HG03342 (cell line): Measurements from ENCODE around the gene GSX1.

ENCODE experiments used
- ATAC-seq: cut with Tn5 transposase; IDR thresholded peaks from one replicate; pipeline ENCODE4 v1.9.1; 2021; ENCODE audit warnings: mild to moderate bottlenecking, moderate library complexity; ENCODE audit not compliant: unreplicated experiment

GSX1 gene

DNA sequence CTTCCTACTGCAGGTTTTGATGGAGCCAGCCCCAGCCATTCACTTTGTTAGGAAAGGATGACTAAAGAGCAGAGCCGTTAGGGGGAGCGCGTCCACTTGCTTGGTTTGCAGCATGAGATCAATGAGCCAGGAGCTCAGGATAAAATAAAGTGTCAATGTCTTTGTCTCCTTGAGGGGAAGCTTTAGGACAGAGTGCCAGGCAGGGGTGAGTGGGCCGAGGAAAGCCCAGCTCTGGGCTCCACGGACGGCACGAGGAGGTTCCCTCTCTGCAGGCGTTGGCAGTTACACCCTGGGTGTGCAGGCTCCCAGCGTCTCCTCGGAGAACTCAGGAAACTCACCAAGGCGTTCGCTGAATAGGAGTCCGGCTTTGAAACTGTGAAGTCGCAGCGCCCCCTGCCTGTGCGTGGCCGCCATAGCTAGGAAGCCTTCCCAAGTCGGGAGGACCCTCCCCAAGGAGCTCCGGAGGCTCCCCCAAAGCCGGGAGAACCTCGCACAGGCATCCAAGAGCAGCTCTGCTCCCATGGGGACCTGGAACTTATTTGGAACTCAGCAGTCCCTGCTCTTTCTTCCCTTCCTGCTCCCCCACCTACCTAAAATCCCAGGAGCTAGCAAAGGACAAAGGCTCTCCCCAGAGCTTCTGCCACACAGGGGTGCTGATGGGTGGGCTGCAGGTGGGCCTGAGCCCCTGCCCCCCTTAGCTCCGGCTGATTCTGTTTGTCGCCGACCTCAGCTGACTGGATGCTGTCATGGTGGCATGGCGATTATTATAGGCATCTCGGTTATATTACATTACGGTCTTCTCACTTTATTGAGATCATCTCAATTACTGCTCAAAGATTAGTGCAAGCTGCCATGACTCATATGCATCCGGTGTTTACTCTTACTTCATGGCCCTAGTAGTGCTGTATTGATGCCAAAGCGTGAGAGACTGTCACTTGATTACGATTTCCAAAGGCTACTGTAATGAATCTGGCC is 34.4 kb downstream of the GSX1 start:
- no peak for ATAC-seq

DNA sequence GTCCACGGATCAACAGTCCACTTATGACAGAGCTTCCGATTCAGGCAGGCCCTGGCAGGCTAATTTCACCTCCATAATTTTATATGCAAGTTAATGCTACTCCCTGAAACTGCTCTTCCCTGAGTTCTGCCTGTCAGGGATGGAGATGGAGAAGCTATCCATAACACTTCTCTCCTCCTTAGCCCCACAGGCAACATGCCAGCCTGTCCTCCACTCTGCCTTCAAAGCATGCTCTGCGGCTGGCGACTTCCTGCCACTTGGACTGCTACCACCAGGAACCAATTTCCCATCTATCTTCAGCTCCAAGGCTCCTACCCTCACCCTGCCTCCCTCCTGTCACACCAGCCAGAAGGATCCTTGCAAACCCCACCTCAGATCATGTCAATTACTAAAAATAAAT is 35.4 kb downstream of the GSX1 start:
- no peak for ATAC-seq

DNA sequence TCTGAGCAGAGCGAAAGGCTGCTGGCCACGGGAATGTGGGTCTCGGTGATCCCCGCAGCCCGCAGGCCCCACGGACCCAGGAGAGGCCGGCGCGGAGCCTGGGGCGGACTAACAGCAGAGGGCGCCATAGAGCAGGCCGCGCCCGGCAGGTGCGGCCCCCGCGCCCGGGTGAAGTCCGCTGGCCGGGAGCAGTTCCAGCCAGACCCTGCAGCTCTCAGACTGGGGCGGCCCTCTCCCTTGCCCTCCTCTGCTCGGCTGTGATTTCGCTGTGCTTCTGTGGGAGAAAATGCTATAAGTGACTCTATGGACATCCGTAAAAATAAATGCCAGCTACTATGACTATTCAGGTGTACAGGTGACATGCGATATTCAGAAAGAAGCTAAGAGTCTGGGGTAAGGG is 37.7 kb downstream of the GSX1 start:
- ATAC-seq, result no peak

DNA sequence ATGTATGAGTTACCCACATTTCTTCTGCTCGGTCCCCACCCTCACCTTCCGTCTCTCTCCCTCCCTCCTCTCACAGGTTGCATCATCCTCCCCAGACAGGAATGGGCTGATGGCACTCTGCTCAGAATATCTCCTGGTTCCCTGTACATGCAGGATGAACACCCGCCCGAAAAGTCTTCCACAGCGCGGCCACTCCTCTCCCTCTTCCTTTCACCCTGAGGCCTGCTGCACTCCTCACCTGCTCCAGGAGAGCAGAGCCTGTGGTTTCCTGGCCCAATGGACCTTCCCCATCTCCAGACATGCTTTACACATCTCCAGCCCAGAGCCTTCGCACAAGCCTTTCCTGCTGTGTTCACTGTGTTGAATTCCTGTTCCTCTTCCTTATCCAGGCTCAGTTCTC is 40.9 kb downstream of the GSX1 start:
- ATAC-seq, result no peak

GRCh38 chr13:27834095-27834494 is 41.8 kb downstream of the GSX1 start:
- no peak for ATAC-seq

DNA sequence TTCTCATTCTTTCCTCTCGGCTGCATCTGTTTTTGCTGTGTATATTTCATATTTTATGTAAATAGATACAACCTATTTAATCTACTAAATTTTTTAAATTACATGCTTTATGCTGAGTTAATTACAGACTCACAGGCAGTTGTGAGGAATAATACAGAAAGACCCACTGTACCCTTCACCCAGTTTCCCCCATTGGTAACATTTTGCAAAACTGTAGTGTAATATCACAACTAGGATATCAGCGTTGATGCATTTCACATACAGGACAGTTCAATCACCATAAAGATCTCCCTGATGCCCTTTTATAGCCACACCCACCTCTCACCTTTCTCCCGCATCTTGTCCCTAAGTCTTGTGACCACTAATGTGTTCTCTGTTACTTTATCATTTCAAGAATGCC is 43.5 kb downstream of the GSX1 start:
- ATAC-seq, result no peak

DNA sequence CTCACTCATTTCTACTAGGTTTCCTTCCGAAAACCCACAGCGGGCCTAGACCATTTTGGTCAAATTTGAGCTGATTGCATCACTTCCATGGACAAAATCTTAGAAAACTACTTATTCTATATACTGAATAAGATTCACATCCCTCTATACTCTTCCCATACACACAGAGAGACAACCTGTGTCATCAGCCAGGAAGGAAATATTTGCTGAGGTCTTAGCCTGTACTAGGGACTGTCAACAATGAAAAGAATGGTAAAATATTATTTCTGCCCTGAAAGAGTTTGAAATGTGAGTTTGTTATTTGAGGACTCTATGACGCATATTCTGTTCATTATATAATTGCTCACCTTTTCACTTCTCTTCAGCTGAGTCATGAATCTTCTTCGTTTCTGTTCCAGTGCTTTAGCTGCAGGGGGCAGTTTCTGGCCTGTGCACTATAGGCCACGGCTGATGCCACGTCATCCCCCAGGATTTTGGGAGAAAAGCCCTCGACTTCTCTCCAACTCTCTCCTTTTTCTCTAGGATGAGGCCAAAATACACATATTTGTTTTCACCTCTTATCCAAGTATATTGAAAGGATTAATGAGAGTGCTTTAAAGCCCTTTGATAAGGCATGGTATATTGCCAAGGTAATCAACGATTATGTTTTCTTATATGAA is 47.7 kb downstream of the GSX1 start:
- ATAC-seq, result no peak

DNA sequence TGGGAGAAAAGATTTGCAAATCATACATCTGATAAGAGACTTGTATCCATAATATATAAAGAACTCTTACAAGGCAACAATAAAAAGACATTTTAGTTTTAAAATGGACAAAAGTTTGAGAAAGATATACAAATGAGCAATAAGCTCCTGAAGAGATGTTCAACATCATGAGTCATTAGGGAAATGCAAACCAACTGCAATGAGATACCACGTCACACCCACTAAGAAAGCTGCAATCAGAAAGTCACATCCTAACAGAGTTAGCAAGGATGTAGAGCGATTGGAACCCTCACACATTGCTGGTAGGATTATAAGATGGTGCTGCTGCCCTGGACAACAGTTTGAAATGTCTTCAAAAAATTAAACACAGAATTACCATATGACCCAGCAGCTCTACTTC is 50.3 kb downstream of the GSX1 start:
- no peak for ATAC-seq
